Endothelial cell of umbilical vein (primary cell): ENCODE measurements around the gene NLRP8.

Experiments
- EZH2 ChIP-seq: IDR thresholded peaks from 2 replicates; pipeline ENCODE4 v1.6.1; 2012; ENCODE audit warnings: borderline replicate concordance, low read depth, mild to moderate bottlenecking, moderate library complexity, low read length, inconsistent platforms; ENCODE audit not compliant: severe bottlenecking
- MYC ChIP-seq: IDR thresholded peaks from one replicate; pipeline ENCODE4 v1.6.1; 2011; ENCODE audit warnings: mild to moderate bottlenecking, low read depth, low read length
- POLR2AphosphoS5 ChIP-seq: IDR thresholded peaks from 2 replicates; pipeline ENCODE4 v1.6.1; 2012; ENCODE audit warnings: low read depth, mild to moderate bottlenecking, control low read depth, low read length, moderate library complexity; ENCODE audit not compliant: insufficient read depth
- TF ChIP-seq, protein P1 (sequence below), 2 donors: IDR thresholded peaks; 1 replicate in 1 of 2; 2 replicates in 1 of 2; pipeline ENCODE4 v1.5.1; 2011; ENCODE audit warnings: low read length in 2 of 2, mild to moderate bottlenecking in 2 of 2, moderate library complexity in 2 of 2, control low read depth in 1 of 2, inconsistent platforms in 1 of 2, low read depth in 1 of 2; ENCODE audit not compliant: insufficient read depth in 1 of 2; ENCODE audit errors: extremely low read depth in 1 of 2
- TF ChIP-seq, protein P2 (sequence below): IDR thresholded peaks from 2 replicates; pipeline ENCODE4 v1.6.1; 2011; ENCODE audit not compliant: insufficient read depth, insufficient read length

DNA sequence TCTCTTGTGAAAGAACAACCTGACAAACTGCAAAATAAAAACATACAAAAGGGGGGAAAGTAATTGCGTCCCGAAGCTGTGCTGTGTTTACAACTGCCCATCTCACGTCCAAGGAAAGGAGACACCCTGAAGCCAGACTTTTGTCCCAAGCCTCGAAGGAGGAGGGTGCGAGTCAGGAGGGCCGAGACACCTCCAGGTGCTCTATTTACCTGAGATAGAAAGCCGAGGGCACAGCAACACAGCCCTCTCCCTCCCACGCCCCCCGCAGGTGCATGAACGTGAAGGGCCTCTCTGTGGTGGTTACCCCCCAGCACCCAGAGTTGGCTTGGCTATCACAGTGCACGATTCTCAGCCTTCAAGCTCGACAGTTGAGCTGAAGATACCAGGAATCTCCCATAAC lies 48.7 kb upstream of the NLRP8 start:
- TF ChIP-seq, protein P1, sequence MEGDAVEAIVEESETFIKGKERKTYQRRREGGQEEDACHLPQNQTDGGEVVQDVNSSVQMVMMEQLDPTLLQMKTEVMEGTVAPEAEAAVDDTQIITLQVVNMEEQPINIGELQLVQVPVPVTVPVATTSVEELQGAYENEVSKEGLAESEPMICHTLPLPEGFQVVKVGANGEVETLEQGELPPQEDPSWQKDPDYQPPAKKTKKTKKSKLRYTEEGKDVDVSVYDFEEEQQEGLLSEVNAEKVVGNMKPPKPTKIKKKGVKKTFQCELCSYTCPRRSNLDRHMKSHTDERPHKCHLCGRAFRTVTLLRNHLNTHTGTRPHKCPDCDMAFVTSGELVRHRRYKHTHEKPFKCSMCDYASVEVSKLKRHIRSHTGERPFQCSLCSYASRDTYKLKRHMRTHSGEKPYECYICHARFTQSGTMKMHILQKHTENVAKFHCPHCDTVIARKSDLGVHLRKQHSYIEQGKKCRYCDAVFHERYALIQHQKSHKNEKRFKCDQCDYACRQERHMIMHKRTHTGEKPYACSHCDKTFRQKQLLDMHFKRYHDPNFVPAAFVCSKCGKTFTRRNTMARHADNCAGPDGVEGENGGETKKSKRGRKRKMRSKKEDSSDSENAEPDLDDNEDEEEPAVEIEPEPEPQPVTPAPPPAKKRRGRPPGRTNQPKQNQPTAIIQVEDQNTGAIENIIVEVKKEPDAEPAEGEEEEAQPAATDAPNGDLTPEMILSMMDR (IDR thresholded peaks at IDR 0.05; ENCODE audit: extremely low read depth in 1 of 2, insufficient read depth in 1 of 2, low read depth in 1 of 2, low read length in 2 of 2): no peak
- TF ChIP-seq MYC (no peak), EZH2 (no peak), POLR2AphosphoS5 (no peak)
- TF ChIP-seq, protein P2, sequence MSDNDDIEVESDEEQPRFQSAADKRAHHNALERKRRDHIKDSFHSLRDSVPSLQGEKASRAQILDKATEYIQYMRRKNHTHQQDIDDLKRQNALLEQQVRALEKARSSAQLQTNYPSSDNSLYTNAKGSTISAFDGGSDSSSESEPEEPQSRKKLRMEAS: no peak
